GM21423 (cell line): Measurements from ENCODE around the gene DHRSX.

ENCODE experiments used
- ATAC-seq: cut with Tn5 transposase; IDR thresholded peaks from one replicate; pipeline ENCODE4 v1.9.1; 2021; ENCODE audit warnings: mild to moderate bottlenecking, moderate library complexity; ENCODE audit not compliant: unreplicated experiment

Gene DHRSX

DNA sequence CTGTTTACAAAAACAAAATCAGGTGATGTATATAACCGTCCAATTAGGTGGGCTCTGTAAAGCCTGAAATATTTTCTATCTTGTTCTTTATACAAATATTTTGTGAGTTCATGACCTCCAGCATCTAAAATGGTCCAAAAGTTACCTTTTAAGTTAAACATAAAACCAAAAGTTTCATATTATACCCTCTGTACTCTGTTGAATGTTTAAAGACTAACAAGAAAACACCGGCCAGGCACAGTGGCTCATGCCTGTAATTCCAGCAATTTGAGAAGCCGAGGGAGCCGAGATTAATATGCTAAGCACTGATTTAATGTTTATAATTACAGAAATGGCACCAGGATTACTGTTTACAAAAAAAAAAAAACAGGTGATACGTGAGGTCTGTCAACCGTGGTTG, 328.4 kb downstream of the DHRSX start:
- no peak for ATAC-seq
